NT2/D1 (cell line): ENCODE measurements around the gene ASPSCR1.

Experiments
- DNase-seq: peaks from one replicate; pipeline ENCODE4 v3.0.0-alpha.2; 2011; ENCODE audit warnings: low read depth, low spot score
- H3K27me3 ChIP-seq: 2 replicates; pipeline ENCODE4 v1.6.0; 2011; ENCODE audit warnings: mild to moderate bottlenecking; ENCODE audit not compliant: insufficient read length, insufficient read depth
- H3K36me3 ChIP-seq: 2 replicates; pipeline ENCODE4 v1.6.1; 2011; ENCODE audit warnings: mild to moderate bottlenecking, low read length, mixed read lengths; ENCODE audit not compliant: insufficient read depth, insufficient read length
- H3K4me1 ChIP-seq: 2 replicates; pipeline ENCODE4 v1.5.1; 2011; ENCODE audit not compliant: insufficient read depth, insufficient read length
- H3K4me3 ChIP-seq: 2 replicates; pipeline ENCODE4 v1.5.1; 2011; ENCODE audit warnings: low read depth; ENCODE audit not compliant: insufficient read length
- H3K9ac ChIP-seq: 2 replicates; pipeline ENCODE4 v1.6.0; 2011; ENCODE audit warnings: low read depth; ENCODE audit not compliant: insufficient read length
- H3K9me3 ChIP-seq: 2 replicates; pipeline ENCODE4 v1.5.1; 2011; ENCODE audit warnings: mild to moderate bottlenecking, low read length; ENCODE audit not compliant: insufficient read depth
- SUZ12 ChIP-seq: IDR thresholded peaks from 2 replicates; pipeline ENCODE4 v1.6.1; 2011; ENCODE audit not compliant: insufficient read length, insufficient read depth; ENCODE audit errors: extremely low read depth
- YY1 ChIP-seq: IDR thresholded peaks from 2 replicates; pipeline ENCODE4 v1.6.1; 2011; ENCODE audit not compliant: insufficient read length, insufficient read depth
- ZNF274 ChIP-seq: IDR thresholded peaks from 2 replicates; pipeline ENCODE4 v1.6.1; 2011; ENCODE audit warnings: mild to moderate bottlenecking, low read depth, low read length

ASPSCR1 gene

DNA sequence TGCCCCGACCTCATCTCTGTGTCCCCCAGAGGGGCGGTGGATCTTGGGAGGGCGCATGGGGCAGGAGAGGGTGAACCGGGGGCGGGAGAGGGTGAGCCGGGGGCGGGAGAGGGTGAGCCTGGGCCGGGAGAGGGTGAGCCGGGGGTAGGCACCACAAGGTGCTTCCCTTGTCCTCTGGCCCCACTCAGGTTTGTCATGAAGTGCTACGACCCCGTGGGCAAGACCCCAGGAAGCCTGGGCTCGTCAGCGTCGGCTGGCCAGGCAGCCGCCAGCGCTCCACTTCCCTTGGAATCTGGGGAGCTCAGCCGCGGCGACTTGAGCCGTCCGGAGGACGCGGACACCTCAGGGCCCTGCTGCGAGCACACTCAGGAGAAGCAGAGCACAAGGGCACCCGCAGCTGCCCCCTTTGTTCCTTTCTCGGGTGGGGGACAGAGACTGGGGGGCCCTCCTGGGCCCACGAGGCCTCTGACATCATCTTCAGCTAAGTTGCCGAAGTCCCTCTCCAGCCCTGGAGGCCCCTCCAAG, 18.9 kb downstream of the ASPSCR1 start:
- no peak overlapping the region for H3K4me3 ChIP-seq
- no peak for DNase-seq
- H3K4me1 ChIP-seq: peaks cover 53% of the 10 kb centered on the region
- H3K9ac ChIP-seq: no peak overlapping the region
- H3K27me3 ChIP-seq: no peaks in the 10 kb centered on the region
- H3K9me3 ChIP-seq: no peaks in the 10 kb centered on the region
- peaks cover 38% of the 10 kb centered on the region for H3K36me3 ChIP-seq
- TF ChIP-seq YY1 (no peak), ZNF274 (no peak)

DNA sequence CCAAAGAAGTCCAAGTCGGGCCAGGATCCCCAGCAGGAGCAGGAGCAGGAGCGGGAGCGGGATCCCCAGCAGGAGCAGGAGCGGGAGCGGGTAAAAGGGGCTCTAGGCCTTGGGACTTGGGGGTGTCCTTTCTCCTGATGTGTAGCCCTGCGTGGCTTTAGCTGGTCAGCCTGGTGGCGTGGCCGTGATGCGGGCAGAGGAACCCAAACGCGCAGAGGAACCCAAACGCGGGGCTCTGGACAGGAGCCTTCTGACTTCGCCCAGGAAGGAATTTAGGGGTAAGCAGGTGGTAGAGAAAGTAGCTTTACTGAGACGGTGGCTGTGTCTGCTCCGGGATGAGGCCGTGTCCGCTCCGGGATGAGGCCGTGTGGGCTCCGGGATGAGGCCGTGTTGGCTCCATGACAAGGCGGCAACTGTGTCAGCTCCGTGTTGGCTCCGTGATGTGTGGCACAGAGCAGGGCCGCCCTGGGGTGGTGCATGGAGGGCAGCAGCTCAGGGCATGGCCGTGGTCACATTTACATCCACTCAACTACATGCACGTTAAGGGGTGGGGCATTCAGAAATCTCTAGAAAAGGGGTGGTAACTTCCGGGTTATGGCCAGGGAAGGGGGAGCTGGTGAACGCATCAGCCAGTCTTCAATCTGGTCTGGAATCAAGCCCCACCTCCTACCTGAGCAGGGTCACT, 19.5 kb downstream of the ASPSCR1 start:
- Histone ChIP-seq H3K4me3 (no peak overlapping the region), H3K9me3 (no peaks in the 10 kb centered on the region), H3K36me3 (peaks cover 38% of the 10 kb centered on the region), H3K9ac (no peak overlapping the region), H3K27me3 (no peaks in the 10 kb centered on the region), H3K4me1 (peaks cover 47% of the 10 kb centered on the region)
- no peak for TF ChIP-seq YY1
- TF ChIP-seq SUZ12: no peak
- TF ChIP-seq ZNF274: no peak
- no peak for DNase-seq

DNA sequence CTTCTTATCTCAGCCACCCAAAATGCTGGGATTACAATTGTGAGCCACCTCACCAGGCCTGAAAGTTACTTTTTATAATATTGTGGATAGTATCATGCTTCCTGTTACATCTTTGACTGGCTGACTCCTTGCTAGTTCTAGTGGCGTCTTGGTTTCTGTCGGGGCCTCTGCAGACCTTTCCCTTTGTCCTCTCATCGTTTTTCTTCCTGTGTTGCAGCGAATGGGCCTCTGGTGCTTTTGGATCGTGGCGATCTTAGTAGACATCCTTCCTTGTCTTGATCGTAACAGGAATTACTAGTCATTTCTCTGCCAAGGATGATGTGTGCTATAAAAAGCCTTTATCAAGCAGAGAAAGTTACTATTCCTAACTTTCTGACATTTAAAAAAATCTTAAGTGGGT, 20.8 kb downstream of the ASPSCR1 start:
- H3K9ac ChIP-seq: no peak overlapping the region
- H3K36me3 ChIP-seq: peaks cover 38% of the 10 kb centered on the region
- no peak for DNase-seq
- no peaks in the 10 kb centered on the region for H3K27me3 ChIP-seq
- TF ChIP-seq SUZ12: no peak
- no peak for TF ChIP-seq ZNF274
- TF ChIP-seq YY1: no peak
- H3K9me3 ChIP-seq: no peaks in the 10 kb centered on the region
- no peak overlapping the region for H3K4me3 ChIP-seq
- peaks cover 41% of the 10 kb centered on the region for H3K4me1 ChIP-seq

DNA sequence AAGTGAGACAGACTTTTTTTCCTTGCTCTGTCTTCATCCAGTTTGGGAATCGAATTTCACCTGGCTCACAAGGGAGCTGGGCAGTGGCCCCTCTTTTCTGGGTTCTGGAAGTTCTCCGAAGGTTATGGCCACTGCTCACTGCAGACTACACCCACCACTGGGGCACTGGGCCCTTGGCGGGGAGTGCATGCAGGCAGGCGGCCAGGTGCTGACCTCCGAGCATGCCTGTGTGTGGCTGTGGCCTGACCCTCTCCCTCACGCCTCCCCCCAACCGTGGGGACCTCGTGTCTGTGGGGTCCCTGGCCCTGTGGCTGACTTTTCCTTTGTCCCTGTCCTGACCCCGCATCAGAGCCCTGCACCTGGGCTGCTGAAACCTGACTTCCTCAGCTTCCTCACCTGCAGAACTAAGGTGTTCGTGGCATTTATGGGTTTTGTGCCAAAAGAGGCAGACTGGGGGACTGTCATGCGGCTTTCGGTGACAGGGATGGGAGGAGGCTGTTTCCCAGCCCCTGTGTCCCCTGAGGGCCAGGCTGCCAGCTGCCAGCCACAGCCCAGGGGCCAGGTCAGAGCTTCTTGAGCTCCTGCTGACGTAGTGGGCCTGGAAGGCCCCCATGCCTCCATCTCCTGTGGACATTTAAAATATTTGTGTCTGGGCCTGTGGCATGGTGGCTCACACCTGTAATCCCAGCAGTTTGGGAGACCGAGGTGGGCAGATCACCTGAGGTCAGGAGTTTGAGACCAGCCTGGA, 21.4 kb downstream of the ASPSCR1 start:
- TF ChIP-seq SUZ12 (no peak), ZNF274 (no peak)
- no peak overlapping the region for H3K4me3 ChIP-seq
- no peaks in the 10 kb centered on the region for H3K9me3 ChIP-seq
- H3K36me3 ChIP-seq: peaks cover 32% of the 10 kb centered on the region
- DNase-seq: no peak
- H3K4me1 ChIP-seq: peaks cover 40% of the 10 kb centered on the region
- H3K9ac ChIP-seq: no peak overlapping the region
- no peaks in the 10 kb centered on the region for H3K27me3 ChIP-seq

DNA sequence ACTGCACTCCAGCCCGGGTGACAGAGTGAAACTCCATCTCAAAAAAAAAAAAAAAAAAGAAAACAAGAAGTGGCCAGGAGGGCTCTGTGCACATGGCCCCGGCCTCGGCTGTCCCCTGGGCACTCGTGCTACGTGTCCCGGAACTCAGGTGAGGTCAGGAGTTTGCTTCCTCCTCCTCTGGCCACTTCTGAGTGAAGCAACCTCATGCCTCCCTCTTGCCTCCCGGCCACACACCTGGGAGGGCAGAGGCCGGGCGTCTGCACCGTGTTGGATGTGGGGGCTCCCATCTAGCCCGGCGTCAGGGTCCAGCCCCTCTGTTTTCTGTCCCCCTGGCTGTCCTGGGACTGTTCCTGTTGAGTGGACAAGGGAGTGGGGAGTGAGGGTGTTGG, 22.2 kb downstream of the ASPSCR1 start:
- Histone ChIP-seq H3K27me3 (no peaks in the 10 kb centered on the region), H3K36me3 (peaks cover 29% of the 10 kb centered on the region), H3K9me3 (no peaks in the 10 kb centered on the region), H3K4me3 (no peak overlapping the region), H3K9ac (no peak overlapping the region), H3K4me1 (peaks cover 40% of the 10 kb centered on the region)
- DNase-seq: no peak
- TF ChIP-seq YY1: no peak
- TF ChIP-seq SUZ12: no peak
- no peak for TF ChIP-seq ZNF274

DNA sequence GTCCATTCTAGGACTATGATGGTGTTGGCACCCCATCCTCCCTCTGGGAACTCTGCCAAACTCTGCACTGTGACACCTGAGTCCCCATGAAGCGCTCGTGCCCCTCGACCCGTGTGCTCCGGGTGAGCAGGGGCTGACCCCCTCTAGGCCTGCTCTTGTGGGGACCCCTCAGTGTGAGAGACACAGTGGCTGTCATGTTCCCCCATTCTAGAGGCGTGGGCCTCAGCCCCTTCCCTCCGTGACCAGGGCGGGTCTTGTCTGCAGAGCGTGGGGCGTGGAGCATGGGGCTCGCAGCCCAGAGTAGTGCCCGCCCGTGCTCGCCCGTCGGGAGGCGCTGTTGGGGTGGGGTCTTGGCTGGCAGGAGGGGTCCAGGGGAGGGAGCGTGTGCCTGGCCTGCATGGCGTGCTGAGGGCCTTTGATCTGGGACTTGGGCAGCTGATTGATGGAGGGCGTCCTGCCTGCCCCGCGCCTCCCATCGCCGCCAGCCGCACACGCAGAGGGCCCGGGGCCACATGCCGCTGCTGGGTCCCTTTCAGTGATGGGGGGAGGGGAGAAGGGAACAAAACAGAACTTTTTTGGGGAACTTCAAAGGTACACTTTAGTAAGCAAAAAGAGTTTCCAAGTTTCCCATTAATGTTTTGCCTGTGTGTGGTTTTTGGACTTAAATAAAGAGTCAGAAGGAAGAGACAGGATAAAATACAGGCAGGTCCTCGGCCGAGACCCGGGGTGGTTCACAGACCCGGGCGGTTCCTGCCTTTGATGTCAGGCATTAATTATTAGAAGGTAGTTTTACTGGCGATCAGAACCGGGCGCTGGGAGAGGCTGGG, 22.8 kb downstream of the ASPSCR1 start:
- TF ChIP-seq SUZ12 (no peak), YY1 (no peak), ZNF274 (no peak)
- peaks cover 41% of the 10 kb centered on the region for H3K4me1 ChIP-seq
- H3K9ac ChIP-seq: no peak overlapping the region
- no peak for DNase-seq
- H3K4me3 ChIP-seq: no peak overlapping the region
- no peaks in the 10 kb centered on the region for H3K9me3 ChIP-seq
- peaks cover 27% of the 10 kb centered on the region for H3K36me3 ChIP-seq
- H3K27me3 ChIP-seq: no peaks in the 10 kb centered on the region
